ENCODE data around the gene PRX.

GRCh38 chr19:40355975-40356680 is 57.0 kb downstream of the PRX start:
- TF ChIP-seq FIP1L1 (IDR thresholded peaks at IDR 0.05; ENCODE audit: low read depth, low read length, poor library complexity, severe bottlenecking) (no peak), HLTF (IDR thresholded peaks at IDR 0.05) (no peak), STAT5B (CRISPR knock-in tag; IDR thresholded peaks at IDR 0.05) (no peak), ZNF3 (CRISPR knock-in tag; IDR thresholded peaks at IDR 0.05) (no peak), POLR2AphosphoS5 (IDR thresholded peaks at IDR 0.05; ENCODE audit: control insufficient read depth, insufficient read depth, low read depth, low read length) (no peak), TRIM24 (IDR thresholded peaks at IDR 0.05) (no peak), XRCC3 (IDR thresholded peaks at IDR 0.05) (no peak), IRF1 (CRISPR knock-in tag; IDR thresholded peaks at IDR 0.05; ENCODE audit: borderline replicate concordance) (no peak), ZZZ3 (IDR thresholded peaks at IDR 0.05) (no peak), FOS (IDR thresholded peaks at IDR 0.05; ENCODE audit: extremely low read depth, insufficient read length) (no peak), POLR2A (conservative IDR thresholded peaks at IDR 0.05) (no peak)
- TF ChIP-seq, protein P1, sequence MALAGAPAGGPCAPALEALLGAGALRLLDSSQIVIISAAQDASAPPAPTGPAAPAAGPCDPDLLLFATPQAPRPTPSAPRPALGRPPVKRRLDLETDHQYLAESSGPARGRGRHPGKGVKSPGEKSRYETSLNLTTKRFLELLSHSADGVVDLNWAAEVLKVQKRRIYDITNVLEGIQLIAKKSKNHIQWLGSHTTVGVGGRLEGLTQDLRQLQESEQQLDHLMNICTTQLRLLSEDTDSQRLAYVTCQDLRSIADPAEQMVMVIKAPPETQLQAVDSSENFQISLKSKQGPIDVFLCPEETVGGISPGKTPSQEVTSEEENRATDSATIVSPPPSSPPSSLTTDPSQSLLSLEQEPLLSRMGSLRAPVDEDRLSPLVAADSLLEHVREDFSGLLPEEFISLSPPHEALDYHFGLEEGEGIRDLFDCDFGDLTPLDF (CRISPR knock-in tag; IDR thresholded peaks at IDR 0.05) = no peak
